IMR-90 (cell line): Measurements from ENCODE around the gene HAGHL. TPM values are rescaled to one million over a fixed set of nuclear protein-coding genes. Genes with fewer than 3 reads are reported as not detected.

Experiments used
- ATAC-seq: fragments of 200-7000 bp; cut with Tn5 transposase; 2 replicates; pipeline ENCODE4 v1.9.1; 2020; ENCODE audit warnings: low read depth, mild to moderate bottlenecking, moderate library complexity
- BruUV-seq: library from RNA; stranded (reverse); fragments of 400-500 nt; replicated peaks from 2 replicates; lab custom pipeline; 2021; lab: Mats Ljungman, UMichigan
- CTCF ChIA-PET: fragments of 300-600 bp; formaldehyde crosslinking; extraction: SDS; loops from one replicate; lab custom pipeline; 2021; ENCODE audit warnings: antibody characterized with exemption; lab: Yijun Ruan, JAX
- POLR2A ChIA-PET: fragments of 300-600 bp; sonication (Branson Sonifier 250); formaldehyde crosslinking; loops from one replicate; lab custom pipeline; 2022; ENCODE audit warnings: antibody characterized with exemption; ENCODE audit not compliant: unreplicated experiment; lab: Charles Lee
- DNase-seq: peaks from one replicate; pipeline ENCODE4 v3.0.0; 2013
- H2AFZ ChIP-seq: replicated peaks from 2 replicates; pipeline ENCODE3; 2013; ENCODE audit warnings: low read length, mild to moderate bottlenecking; ENCODE audit not compliant: poor library complexity
- H2AK5ac ChIP-seq: 2 replicates; pipeline ENCODE4 v1.6.1; 2013; ENCODE audit warnings: low read depth, low read length, inconsistent platforms
- H2AK9ac ChIP-seq: replicated peaks from 2 replicates; pipeline ENCODE3; 2013; ENCODE audit warnings: mild to moderate bottlenecking, low read depth, low read length, moderate library complexity; ENCODE audit not compliant: poor library complexity
- H2BK120ac ChIP-seq: 2 replicates; pipeline ENCODE4 v1.6.1; 2013; ENCODE audit warnings: low read depth, low read length, inconsistent platforms
- H2BK15ac ChIP-seq: 3 replicates; pipeline ENCODE4 v1.6.1; 2013; ENCODE audit warnings: low read depth, low read length, inconsistent platforms
- H2BK20ac ChIP-seq: 2 replicates; pipeline ENCODE4 v1.6.1; 2013; ENCODE audit warnings: low read depth, mild to moderate bottlenecking, inconsistent platforms, low read length, moderate library complexity
- H2BK5ac ChIP-seq: 2 replicates; pipeline ENCODE4 v1.6.1; 2013; ENCODE audit warnings: mild to moderate bottlenecking, low read depth, low read length, inconsistent platforms; ENCODE audit not compliant: poor library complexity, severe bottlenecking
- H3K14ac ChIP-seq: replicated peaks from 2 replicates; pipeline ENCODE4 v1.6.1; 2013; ENCODE audit warnings: low read depth, low read length, inconsistent platforms
- H3K18ac ChIP-seq: 2 replicates; pipeline ENCODE4 v1.6.1; 2013; ENCODE audit warnings: low read depth, low read length, control low read depth
- H3K23ac ChIP-seq: 2 replicates; pipeline ENCODE4 v1.6.1; 2013; ENCODE audit warnings: low read depth, low read length, inconsistent platforms
- H3K27ac ChIP-seq: 2 replicates; pipeline ENCODE4 v1.5.1; 2013; ENCODE audit warnings: mild to moderate bottlenecking, control low read depth, low read length; ENCODE audit not compliant: insufficient read depth
- H3K27me3 ChIP-seq: 2 replicates; pipeline ENCODE4 v1.6.1; 2013; ENCODE audit warnings: low read length; ENCODE audit not compliant: control insufficient read depth, insufficient read depth
- H3K36me3 ChIP-seq: 2 replicates; pipeline ENCODE4 v1.6.1; 2013; ENCODE audit warnings: low read length, mixed read lengths; ENCODE audit not compliant: control insufficient read depth, insufficient read depth
- H3K4ac ChIP-seq: 2 replicates; pipeline ENCODE4 v1.6.1; 2013; ENCODE audit warnings: low read depth, low read length, inconsistent platforms
- H3K4me1 ChIP-seq: 2 replicates; pipeline ENCODE4 v1.6.1; 2013; ENCODE audit warnings: low read length, mixed read lengths; ENCODE audit not compliant: control insufficient read depth, insufficient read depth
- H3K4me2 ChIP-seq: 2 replicates; pipeline ENCODE4 v1.6.1; 2013; ENCODE audit warnings: low read depth, mild to moderate bottlenecking, control low read depth, low read length, moderate library complexity
- H3K4me3 ChIP-seq: 2 replicates; pipeline ENCODE4 v1.5.1; 2013; ENCODE audit warnings: low read depth, mild to moderate bottlenecking, control low read depth, low read length, moderate library complexity; ENCODE audit not compliant: insufficient read depth
- H3K56ac ChIP-seq: 2 replicates; pipeline ENCODE4 v1.6.1; 2013; ENCODE audit warnings: low read length, inconsistent platforms; ENCODE audit not compliant: insufficient read depth; ENCODE audit errors: extremely low read depth
- H3K79me1 ChIP-seq, 2 experiments: 2 replicates each; pipeline ENCODE4 v1.6.1; 2013; ENCODE audit warnings: low read length in 2 of 2, inconsistent platforms in 1 of 2, low read depth in 1 of 2
- H3K9ac ChIP-seq: 2 replicates; pipeline ENCODE4 v1.6.1; 2013; ENCODE audit warnings: low read depth, low read length, control low read depth
- H3K9me1 ChIP-seq: 2 replicates; pipeline ENCODE4 v1.6.1; 2013; ENCODE audit warnings: low read length, inconsistent platforms; ENCODE audit not compliant: insufficient read depth
- H3K9me3 ChIP-seq: 2 replicates; pipeline ENCODE4 v1.6.1; 2013; ENCODE audit warnings: low read length; ENCODE audit not compliant: control insufficient read depth, insufficient read depth
- H4K20me1 ChIP-seq: 2 replicates; pipeline ENCODE4 v1.6.1; 2013; ENCODE audit warnings: low read length, inconsistent platforms; ENCODE audit not compliant: insufficient read depth
- H4K5ac ChIP-seq: 2 replicates; pipeline ENCODE4 v1.6.1; 2013; ENCODE audit warnings: mild to moderate bottlenecking, low read depth, low read length, control low read depth
- H4K8ac ChIP-seq, 2 experiments: 2 replicates each; pipeline ENCODE4 v1.6.1; 2013; ENCODE audit warnings: low read depth in 2 of 2, low read length in 2 of 2, control low read depth in 1 of 2, inconsistent platforms in 1 of 2
- H4K91ac ChIP-seq: 2 replicates; pipeline ENCODE4 v1.6.1; 2013; ENCODE audit warnings: low read depth, low read length, inconsistent platforms; ENCODE audit not compliant: insufficient read depth
- BHLHE40 ChIP-seq: fragments of 150-350 bp; IDR thresholded peaks from 2 replicates; pipeline ENCODE4 v1.6.1; 2016; ENCODE audit warnings: mild to moderate bottlenecking, low read depth, low read length
- CEBPB ChIP-seq: IDR thresholded peaks from 2 replicates; pipeline ENCODE4 v1.6.1; 2012; ENCODE audit warnings: low read depth, low read length, improper control_type of control experiment
- CHD1 ChIP-seq: IDR thresholded peaks from 2 replicates; pipeline ENCODE4 v1.6.1; 2012; ENCODE audit warnings: low read depth, low read length, improper control_type of control experiment
- CTCF ChIP-seq: conservative IDR thresholded peaks from 2 replicates; pipeline ENCODE4 v1.5.1; 2012; ENCODE audit warnings: mild to moderate bottlenecking, low read depth, low read length, improper control_type of control experiment
- MAFK ChIP-seq: IDR thresholded peaks from 2 replicates; pipeline ENCODE4 v1.6.1; 2012; ENCODE audit warnings: low read depth, low read length, improper control_type of control experiment
- MAZ ChIP-seq: IDR thresholded peaks from 2 replicates; pipeline ENCODE4 v1.6.1; 2012; ENCODE audit warnings: low read depth, mild to moderate bottlenecking, low read length, improper control_type of control experiment, moderate library complexity, borderline replicate concordance
- MXI1 ChIP-seq: IDR thresholded peaks from 2 replicates; pipeline ENCODE4 v1.6.1; 2012; ENCODE audit warnings: low read depth, mild to moderate bottlenecking, low read length, moderate library complexity, borderline replicate concordance
- NFE2L2 ChIP-seq: fragments of 150-350 bp; IDR thresholded peaks from 2 replicates; pipeline ENCODE4 v1.6.1; 2016; ENCODE audit warnings: low read depth, mild to moderate bottlenecking, low read length
- POLR2A ChIP-seq: IDR thresholded peaks from 2 replicates; pipeline ENCODE4 v1.6.1; 2012; ENCODE audit warnings: mild to moderate bottlenecking, low read depth, low read length
- RAD21 ChIP-seq: IDR thresholded peaks from 2 replicates; pipeline ENCODE4 v1.6.1; 2012; ENCODE audit warnings: low read length, improper control_type of control experiment
- RCOR1 ChIP-seq: IDR thresholded peaks from 2 replicates; pipeline ENCODE4 v1.6.1; 2012; ENCODE audit warnings: mild to moderate bottlenecking, low read length, improper control_type of control experiment; ENCODE audit not compliant: insufficient replicate concordance
- RFX5 ChIP-seq: IDR thresholded peaks from 2 replicates; pipeline ENCODE4 v1.8.0; 2012; ENCODE audit warnings: low read depth, mild to moderate bottlenecking, low read length, moderate library complexity
- SMC3 ChIP-seq: fragments of 150-350 bp; IDR thresholded peaks from 2 replicates; pipeline ENCODE4 v1.6.1; 2016; ENCODE audit warnings: low read depth, mild to moderate bottlenecking, antibody characterized with exemption, low read length, moderate library complexity
- USF2 ChIP-seq: fragments of 150-350 bp; IDR thresholded peaks from 2 replicates; pipeline ENCODE4 v1.6.1; 2017; ENCODE audit warnings: mild to moderate bottlenecking, antibody characterized with exemption, low read length, low read depth
- WGBS, 2 experiments: methylation state at CpG; one replicate each; pipeline versions ENCODE4 v1.1.5 to v1.1.7; 2013; ENCODE audit warnings: missing lambda C conversion rate in 2 of 2; ENCODE audit not compliant: insufficient read length in 1 of 2; ENCODE audit errors: extremely low coverage in 2 of 2; 5-methylcytosine and 5-hydroxymethylcytosine counted together
- dilution Hi-C: fragments of 300-500 bp; cut with HindIII; formaldehyde crosslinking; loops from one replicate; pipeline ENCODE4 v1.14.3; 2018; ENCODE audit warnings: low sequenced_read_pairs; ENCODE audit not compliant: unreplicated experiment
- in situ Hi-C: fragments of 300-500 bp; cut with MboI; formaldehyde crosslinking; loops from 3 replicates; pipeline ENCODE4 v1.14.3; 2019; ENCODE audit warnings: low sequenced_read_pairs, inconsistent platforms, mixed read lengths
- intact Hi-C: fragments of 100-400 bp; cut with micrococcal nuclease; formaldehyde crosslinking; loops from 2 replicates; pipeline ENCODE4 v1.10.0; 2022
- polyA plus RNA-seq, 3 experiments: library from polyadenylated mRNA; depleted of rRNA; stranded (reverse); fragments of >200 nt; gene quantifications; 2 replicates each; pipeline ENCODE4 v1.2.3, GENCODE V29; 2012; ENCODE audit warnings: low replicate concordance in 1 of 3
- total RNA-seq: library from RNA; depleted of rRNA; stranded (reverse); fragments of >200 nt; gene quantifications from 2 replicates; pipeline ENCODE4 v1.2.3, GENCODE V29; 2012
- TF ChIP-seq, protein P1 (sequence below): fragments of 150-350 bp; IDR thresholded peaks from 2 replicates; pipeline ENCODE4 v1.6.1; 2016; ENCODE audit warnings: low read depth, mild to moderate bottlenecking, low read length, moderate library complexity, borderline replicate concordance

Gene HAGHL
- total and polyA plus RNA-seq, 2 of the 4 experiments (the other 2 are of a cell fraction), result 3.0 to 12.5 TPM

DNA sequence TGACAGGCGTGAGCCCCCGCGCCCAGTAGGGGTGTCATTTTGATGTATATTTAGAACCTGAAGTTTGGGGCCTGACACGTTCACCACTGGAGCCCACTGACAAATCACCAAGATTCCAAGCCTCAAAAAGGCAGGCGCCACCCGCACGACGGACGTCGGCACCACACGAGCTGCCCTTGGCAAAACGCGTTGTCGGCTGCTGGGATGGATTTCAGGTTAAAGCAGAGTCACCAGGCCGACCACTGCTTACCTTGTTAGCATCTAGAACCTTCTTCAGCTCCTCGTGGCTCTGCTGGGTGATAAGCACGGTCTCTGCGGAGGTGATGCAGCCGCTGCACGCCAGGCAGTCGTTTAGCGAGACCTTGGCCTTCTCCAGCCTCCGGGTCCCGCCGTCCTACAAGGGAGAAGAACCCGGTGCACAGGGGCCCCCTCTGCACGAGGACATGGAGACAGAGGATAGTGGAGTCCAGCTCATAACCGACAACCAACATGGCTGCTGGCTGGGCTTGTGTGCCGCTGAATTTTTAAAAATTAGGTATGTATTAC, 10.1 kb downstream of the HAGHL start:
- Histone ChIP-seq H2BK5ac (no peak overlapping the region), H3K9me3 (no peaks in the 10 kb centered on the region), H2AFZ (no peak overlapping the region), H2AK5ac (no peak overlapping the region), H2BK15ac (no peak overlapping the region), H3K14ac (no peak overlapping the region), H3K4me2 (no peak overlapping the region), H3K36me3 (peaks cover 46% of the 10 kb centered on the region), H3K4me1 (peaks cover 5% of the 10 kb centered on the region; the same call in 1 of the 2 replicates), H2BK20ac (no peak overlapping the region), H3K9me1 (peaks cover 4% of the 10 kb centered on the region; the same call in 1 of the 2 replicates), H4K20me1 (peaks cover 5% of the 10 kb centered on the region; the same call in 1 of the 2 replicates), H2AK9ac (no peak overlapping the region), H3K27ac (no peak overlapping the region), H3K27me3 (no peaks in the 10 kb centered on the region), H3K4ac (no peak overlapping the region), H4K91ac (no peak overlapping the region), H3K79me1 (peaks cover 7 to 19% of the 10 kb centered on the region in 2 experiments), H2BK120ac (no peak overlapping the region), H3K23ac (no peak overlapping the region), H3K9ac (no peak overlapping the region), H3K4me3 (no peak overlapping the region), H3K18ac (no peak overlapping the region), H4K5ac (no peak overlapping the region), H3K56ac (no peak overlapping the region), H4K8ac (no peak overlapping the region)
- intact Hi-C loops (no loop called here), in situ Hi-C loops (no loop called here), dilution Hi-C loops (no loop called here)
- TF ChIP-seq RCOR1, result no peak
- no peak for TF ChIP-seq RFX5
- no peak for TF ChIP-seq SMC3
- no peak for TF ChIP-seq CHD1
- TF ChIP-seq MAZ, result no peak
- no peak for TF ChIP-seq MAFK
- TF ChIP-seq NFE2L2, result no peak
- no peak for TF ChIP-seq POLR2A
- TF ChIP-seq USF2, result no peak
- no peak for TF ChIP-seq RAD21
- TF ChIP-seq CTCF, result no peak
- TF ChIP-seq CEBPB, result no peak
- no peak for TF ChIP-seq BHLHE40
- TF ChIP-seq, protein P1, sequence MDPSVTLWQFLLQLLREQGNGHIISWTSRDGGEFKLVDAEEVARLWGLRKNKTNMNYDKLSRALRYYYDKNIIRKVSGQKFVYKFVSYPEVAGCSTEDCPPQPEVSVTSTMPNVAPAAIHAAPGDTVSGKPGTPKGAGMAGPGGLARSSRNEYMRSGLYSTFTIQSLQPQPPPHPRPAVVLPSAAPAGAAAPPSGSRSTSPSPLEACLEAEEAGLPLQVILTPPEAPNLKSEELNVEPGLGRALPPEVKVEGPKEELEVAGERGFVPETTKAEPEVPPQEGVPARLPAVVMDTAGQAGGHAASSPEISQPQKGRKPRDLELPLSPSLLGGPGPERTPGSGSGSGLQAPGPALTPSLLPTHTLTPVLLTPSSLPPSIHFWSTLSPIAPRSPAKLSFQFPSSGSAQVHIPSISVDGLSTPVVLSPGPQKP, result no peak
- TF ChIP-seq MXI1, result no peak
- ATAC-seq, result no peak
- ChIA-PET POLR2A (no interaction called here), CTCF (interaction anchor here (1.0 kb wide), 1 partner anchor 12 kb away, joined by 3 read pairs; no protein-coding TSS in a partner anchor)
- WGBS, 2 experiments, result 97% methylated on average over 14 of the region's 29 CpGs; no CpG with 5 or more reads in 1 of the 2 experiments
- no TSS peak for BruUV-seq
- no peak for DNase-seq
